GM19025 (cell line): ENCODE results near the gene ITM2C.

Experiments
- ATAC-seq: cut with Tn5 transposase; IDR thresholded peaks from one replicate; pipeline ENCODE4 v1.9.1; 2021; ENCODE audit warnings: mild to moderate bottlenecking, low read depth, moderate library complexity; ENCODE audit not compliant: unreplicated experiment

Gene ITM2C

DNA sequence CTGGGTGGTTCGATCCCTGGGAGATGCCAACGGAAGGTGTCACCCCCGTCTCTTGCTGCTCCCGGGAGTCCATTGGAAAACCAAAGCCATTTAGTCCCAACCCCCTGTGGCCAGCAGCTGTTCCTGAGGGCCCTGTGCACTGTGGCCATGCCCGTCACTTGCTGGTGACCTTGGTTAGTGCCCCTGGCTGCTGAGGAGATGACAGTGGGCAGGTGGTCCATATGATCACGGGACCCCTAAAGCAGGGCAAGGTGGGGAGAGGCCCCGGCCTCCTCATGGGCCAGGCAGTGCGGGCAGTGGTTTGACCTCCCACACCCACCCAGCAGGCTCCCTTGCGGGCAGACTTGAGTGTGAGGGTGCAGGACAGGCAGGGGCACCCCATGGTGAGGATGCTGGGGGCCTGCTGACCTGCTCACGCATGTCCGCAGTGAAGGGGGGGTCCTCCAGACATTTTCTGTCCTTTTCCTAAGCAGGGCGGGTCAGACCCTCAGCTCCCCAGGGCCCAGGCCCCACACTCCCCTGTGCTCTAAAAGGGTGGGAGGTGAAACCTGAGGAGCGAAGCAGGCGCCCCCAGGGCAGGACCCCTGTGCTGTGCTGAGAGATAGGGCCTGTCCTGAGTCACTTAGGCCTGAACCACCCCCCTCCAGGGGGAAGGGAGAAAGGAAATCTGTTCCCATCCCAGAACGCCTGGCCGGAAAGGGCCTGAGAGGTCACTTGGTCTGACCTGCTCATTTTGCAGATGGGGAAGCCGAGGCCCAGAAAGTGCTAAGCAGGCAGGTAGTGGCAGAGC lies 6.8 kb downstream of the ITM2C start:
- no peak for ATAC-seq

GRCh38 chr2:230872151-230872967 lies 7.6 kb downstream of the ITM2C start:
- no peak for ATAC-seq

DNA sequence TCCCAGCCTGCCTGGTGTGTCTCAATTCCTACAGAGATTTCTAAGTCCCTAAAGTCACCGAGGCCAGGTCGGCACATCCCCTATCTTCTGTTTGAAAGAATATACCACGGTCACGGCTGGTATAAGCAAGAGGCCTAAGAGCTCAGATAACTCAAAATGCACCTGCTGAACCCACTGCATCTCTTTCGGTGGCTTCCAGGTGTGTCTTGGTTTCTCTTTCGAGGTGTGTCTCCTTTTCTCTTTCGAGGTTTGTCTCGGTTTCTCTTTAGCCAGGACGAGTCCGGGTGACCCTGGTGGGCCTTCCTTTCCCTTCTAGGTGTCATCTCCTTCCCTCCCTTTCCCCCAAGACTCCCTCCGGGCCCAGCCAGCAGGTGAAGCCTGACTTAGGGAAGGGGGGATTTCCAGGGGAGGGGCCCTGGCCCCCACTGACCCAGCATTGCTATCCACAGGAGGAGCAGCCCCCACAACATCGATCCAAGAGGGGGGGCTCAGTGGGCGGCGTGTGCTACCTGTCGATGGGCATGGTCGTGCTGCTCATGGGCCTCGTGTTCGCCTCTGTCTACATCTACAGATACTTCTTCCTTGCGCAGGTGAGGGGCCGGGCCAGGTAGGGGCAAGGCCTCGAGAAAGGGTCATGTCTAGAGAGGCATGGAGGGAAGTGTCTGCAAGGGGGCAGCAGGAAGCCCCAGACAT lies 8.4 kb downstream of the ITM2C start:
- ATAC-seq = peak; percentile 57

GRCh38 chr2:230873661-230874401 lies 9.1 kb downstream of the ITM2C start:
- peak; percentile 72 for ATAC-seq

DNA sequence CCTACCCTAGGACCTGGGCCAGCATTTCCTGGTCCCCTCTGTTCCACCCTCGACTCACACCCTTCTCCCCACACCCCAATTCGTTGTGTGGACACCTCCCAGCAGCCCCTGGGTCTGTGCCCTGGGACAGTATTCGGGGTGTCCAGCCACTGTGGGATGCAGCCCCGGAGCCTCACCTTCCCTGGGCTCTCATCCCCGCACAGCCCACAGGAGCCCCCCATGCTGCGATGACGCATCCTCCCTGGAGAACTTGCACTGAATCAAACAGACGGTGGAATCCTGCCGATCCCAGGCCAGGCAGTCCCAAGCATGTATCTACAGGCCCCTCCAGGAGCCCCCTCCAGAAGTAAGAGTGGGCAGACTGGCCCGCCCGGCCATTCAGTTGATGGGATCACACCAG lies 9.7 kb downstream of the ITM2C start:
- no peak for ATAC-seq

- no peak for ATAC-seq
Measured at GRCh38 chr2:230874876-230875275, 10.1 kb downstream of the ITM2C start.

DNA sequence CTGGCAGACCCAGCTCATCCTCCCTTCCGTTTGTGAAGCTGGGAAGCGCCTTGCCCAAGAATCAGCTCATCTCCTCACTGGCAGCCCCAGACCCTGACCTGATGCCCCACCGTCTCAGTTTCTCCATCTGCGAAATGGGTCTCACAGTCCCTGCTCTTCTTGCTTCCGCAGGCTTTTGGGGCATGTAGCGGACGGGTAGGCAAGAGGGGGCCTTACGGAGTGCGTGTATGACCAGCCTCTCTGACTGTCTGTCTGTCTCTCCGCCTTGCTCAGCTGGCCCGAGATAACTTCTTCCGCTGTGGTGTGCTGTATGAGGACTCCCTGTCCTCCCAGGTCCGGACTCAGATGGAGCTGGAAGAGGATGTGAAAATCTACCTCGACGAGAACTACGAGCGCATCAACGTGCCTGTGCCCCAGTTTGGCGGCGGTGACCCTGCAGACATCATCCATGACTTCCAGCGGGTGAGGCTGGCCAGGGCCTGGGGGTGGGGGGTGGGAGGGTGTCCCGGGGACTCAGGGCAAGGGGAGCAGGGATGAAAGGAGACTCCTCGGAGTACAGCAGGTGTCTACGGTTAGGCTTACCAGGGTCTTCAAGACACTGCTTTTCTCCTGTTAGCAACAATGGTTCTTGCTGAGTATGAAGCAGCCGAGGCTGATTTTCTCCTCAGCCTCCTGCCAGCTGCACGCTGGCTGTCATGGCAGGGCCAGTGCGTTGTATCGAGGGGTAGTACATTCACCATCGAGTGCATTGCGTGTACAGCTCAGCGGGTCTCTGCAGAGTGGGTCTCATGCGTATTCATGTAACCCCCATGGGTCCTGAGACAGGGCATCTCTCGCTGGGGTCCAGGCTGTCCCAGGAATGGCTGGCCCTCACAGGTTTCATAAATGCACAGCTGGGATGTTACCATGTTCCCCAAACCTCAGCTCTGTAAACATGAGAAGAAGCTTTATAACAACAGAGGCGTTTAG lies 10.9 kb downstream of the ITM2C start:
- ATAC-seq = no peak

DNA sequence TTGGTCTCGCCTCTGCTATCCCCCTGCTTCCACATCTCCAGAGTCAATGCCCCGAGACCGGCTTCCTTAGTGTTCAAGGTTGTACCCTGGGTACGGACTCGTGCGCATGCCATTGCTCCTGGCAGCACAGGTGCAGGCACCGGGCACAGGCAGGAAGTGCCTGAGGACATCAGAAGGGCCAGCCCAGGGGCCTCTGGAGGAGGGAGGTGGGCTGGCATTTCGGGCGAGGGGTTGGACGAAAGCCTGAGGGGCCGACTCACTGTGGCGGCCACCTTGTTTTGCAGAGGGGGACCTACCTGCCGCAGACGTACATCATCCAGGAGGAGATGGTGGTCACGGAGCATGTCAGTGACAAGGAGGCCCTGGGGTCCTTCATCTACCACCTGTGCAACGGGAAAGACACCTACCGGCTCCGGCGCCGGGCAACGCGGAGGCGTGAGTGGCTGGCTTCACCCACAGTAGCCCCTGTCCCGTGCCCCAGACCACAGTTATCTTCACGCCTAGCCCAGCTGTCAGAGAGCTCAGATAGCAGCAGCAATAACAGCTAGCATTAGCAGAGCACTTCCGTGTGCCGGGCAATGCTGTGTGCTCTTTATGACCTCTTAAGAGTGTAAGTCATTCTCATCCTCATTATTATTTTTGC lies 12.5 kb downstream of the ITM2C start:
- no peak for ATAC-seq

DNA sequence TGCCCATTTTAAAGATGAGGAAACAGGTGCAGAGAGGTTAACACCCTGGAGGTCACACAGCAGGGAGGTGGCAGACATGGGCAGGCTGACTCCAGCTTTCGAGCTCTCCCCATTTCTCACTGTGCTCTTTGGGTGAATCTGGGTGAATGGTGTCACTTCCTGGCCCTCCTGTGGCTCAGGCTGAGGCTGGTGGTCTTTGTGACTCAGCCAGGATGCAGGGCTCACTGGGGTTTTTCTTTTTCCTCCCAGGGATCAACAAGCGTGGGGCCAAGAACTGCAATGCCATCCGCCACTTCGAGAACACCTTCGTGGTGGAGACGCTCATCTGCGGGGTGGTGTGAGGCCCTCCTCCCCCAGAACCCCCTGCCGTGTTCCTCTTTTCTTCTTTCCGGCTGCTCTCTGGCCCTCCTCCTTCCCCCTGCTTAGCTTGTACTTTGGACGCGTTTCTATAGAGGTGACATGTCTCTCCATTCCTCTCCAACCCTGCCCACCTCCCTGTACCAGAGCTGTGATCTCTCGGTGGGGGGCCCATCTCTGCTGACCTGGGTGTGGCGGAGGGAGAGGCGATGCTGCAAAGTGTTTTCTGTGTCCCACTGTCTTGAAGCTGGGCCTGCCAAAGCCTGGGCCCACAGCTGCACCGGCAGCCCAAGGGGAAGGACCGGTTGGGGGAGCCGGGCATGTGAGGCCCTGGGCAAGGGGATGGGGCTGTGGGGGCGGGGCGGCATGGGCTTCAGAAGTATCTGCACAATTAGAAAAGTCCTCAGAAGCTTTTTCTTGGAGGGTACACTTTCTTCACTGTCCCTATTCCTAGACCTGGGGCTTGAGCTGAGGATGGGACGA lies 13.2 kb downstream of the ITM2C start:
- ATAC-seq = no peak

- ATAC-seq = no peak
Measured at GRCh38 chr2:230878599-230879188, 14.0 kb downstream of the ITM2C start.

DNA sequence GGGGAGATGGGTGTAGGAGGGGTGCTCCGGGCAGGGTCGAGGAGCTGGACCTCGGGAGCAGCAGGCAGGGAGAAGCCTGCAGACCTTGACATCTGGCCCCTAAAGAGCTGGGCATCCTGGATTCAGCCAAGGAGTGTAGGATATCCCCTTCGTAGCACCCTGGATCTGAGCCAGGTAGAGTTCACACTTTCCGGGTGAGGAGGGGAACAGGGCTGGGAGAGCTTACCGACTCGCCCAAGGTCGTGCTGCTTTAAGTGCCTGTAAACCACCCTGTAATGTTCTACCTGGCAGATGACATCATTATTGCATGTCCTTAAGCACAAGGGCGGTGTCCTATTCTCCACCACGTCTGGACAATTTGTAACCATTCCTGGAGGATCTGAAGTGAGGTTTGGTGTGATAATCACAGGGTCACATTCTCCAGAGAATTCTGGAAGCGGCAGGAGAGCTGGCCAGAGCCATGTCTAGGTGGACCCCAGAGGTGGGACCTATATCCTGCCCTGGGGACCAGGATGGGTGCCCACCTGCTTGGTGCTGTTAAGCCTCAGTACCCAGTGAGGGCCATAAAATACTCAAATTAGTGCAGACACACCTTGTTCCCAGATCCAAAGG lies 14.6 kb downstream of the ITM2C start:
- no peak for ATAC-seq

DNA sequence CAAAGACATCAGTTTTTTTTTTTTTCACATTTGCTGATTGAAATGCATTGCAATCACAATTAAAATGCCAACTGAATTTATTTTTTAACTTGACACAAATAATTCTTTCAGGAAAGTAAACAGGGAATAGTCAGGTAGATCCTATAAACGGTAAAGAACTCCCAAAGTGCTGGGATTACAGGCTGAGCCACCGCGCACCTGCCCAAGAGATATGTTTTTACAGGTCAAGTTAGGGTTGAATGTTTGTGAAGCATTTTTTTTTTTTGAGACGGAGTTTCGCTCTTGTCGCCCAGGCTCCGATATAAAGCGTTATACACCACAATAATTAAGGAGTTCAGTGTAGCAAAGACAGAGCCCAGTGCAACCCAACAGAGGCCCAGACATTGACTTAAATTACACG lies 15.1 kb downstream of the ITM2C start:
- ATAC-seq = no peak

DNA sequence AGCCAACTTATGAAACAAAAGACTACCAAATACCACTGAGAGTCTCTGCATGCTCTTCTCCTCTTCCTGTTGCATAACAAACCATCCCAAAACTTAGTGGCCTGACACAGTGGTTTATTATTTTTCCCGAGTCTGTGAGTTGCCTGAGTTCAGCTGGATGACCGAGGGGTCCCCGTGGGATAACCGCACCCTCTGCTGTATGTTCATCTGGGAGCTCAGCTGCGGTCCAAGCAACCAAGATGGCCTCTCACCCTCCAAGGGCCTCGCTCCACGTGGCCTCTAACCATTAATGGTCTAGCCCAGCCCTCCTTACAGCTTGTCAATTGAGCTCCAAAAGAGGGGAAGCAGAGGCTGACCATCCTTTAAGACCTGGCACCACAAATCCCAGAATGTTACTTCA lies 17.1 kb downstream of the ITM2C start:
- no peak for ATAC-seq

DNA sequence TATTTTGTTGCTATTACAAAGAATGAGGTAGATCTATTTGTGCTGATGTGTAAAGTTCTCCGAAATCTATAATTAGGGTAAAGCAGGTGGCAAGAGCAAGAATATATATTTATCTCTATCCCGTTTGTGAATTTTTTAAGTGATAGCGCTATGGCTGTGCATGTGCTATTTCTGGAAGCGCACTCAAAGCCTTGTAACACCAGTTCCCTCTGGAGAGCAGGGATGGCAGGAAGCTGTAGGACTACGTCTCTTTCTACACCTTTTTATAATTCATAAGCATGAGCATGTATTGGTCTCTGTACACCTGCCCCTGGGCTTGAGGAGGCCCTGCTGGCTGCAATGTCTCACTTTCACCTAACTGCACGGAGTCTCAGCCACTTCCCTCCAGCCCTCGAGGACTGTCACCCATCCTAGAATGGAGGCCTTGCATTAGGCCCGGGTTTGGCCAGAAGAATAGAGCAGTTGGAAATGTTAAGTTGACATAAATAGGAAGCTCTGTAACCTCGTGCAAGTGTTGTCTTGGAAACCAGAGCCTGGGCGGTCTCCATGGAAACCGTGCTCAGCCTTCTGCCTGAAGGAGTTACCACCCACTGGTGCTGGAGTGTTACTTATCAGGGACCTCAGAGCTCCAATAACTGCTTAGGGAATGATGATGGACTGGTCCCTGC lies 20.9 kb downstream of the ITM2C start:
- no peak for ATAC-seq

GRCh38 chr2:230886206-230886605 lies 21.5 kb downstream of the ITM2C start:
- no peak for ATAC-seq

GRCh38 chr2:230886671-230887071 lies 21.9 kb downstream of the ITM2C start:
- no peak for ATAC-seq

DNA sequence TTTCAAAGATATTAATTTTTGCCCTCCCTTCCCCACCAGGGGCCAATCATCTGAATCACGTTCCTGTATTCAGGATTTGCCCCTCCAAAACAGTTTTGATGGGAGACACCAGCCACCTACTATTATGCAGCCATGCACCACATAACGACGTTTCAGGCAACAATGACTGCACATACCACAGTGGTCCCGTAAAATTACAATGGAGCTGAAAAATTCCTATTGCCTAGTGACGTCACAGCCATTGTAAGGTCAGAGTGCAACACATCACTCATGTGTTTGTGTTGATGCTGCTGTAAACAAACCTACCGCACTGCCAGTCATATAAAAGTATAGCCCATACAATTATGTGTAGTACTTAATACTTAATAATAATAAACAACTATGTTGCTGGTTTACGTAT lies 22.6 kb downstream of the ITM2C start:
- ATAC-seq = no peak
